WERI-Rb-1 (cell line): ENCODE results near the gene ITGA2.

Experiments
- DNase-seq: peaks from one replicate; pipeline ENCODE4 v3.0.0-alpha.2; 2020
- H3K27ac ChIP-seq: fragments of 250-450 bp; sonication (Bioruptor Pico); 2 replicates; pipeline ENCODE4 v1.5.1; 2020; ENCODE audit warnings: mild to moderate bottlenecking, moderate library complexity
- H3K27me3 ChIP-seq: fragments of 250-450 bp; sonication (Bioruptor Pico); 2 replicates; pipeline ENCODE4 v1.5.1; 2021; ENCODE audit warnings: mild to moderate bottlenecking, low read depth, moderate library complexity; ENCODE audit not compliant: insufficient read depth, severe bottlenecking
- H3K36me3 ChIP-seq: fragments of 250-450 bp; sonication (Bioruptor Pico); 2 replicates; pipeline ENCODE4 v1.5.1; 2020; ENCODE audit warnings: mild to moderate bottlenecking, moderate library complexity
- H3K4me3 ChIP-seq: 2 replicates; pipeline ENCODE4 v1.5.1; 2011; ENCODE audit warnings: low read depth, mild to moderate bottlenecking, control low read depth, low read length
- H3K9me3 ChIP-seq: fragments of 250-450 bp; sonication (Bioruptor Pico); 2 replicates; pipeline ENCODE4 v1.5.1; 2021; ENCODE audit warnings: mild to moderate bottlenecking, moderate library complexity; ENCODE audit not compliant: severe bottlenecking
- TF ChIP-seq, protein P1 (sequence below): IDR thresholded peaks from 2 replicates; pipeline ENCODE4 v1.5.1; 2011; ENCODE audit warnings: low read depth, mild to moderate bottlenecking, control low read depth, inconsistent platforms, low read length

The ITGA2 gene

GRCh38 chr5:52997424-52997823 is 8.3 kb downstream of the ITGA2 start:
- no peaks in the 10 kb centered on the region for H3K9me3 ChIP-seq
- DNase-seq: no peak
- no peaks in the 10 kb centered on the region for H3K36me3 ChIP-seq
- TF ChIP-seq, protein P1, sequence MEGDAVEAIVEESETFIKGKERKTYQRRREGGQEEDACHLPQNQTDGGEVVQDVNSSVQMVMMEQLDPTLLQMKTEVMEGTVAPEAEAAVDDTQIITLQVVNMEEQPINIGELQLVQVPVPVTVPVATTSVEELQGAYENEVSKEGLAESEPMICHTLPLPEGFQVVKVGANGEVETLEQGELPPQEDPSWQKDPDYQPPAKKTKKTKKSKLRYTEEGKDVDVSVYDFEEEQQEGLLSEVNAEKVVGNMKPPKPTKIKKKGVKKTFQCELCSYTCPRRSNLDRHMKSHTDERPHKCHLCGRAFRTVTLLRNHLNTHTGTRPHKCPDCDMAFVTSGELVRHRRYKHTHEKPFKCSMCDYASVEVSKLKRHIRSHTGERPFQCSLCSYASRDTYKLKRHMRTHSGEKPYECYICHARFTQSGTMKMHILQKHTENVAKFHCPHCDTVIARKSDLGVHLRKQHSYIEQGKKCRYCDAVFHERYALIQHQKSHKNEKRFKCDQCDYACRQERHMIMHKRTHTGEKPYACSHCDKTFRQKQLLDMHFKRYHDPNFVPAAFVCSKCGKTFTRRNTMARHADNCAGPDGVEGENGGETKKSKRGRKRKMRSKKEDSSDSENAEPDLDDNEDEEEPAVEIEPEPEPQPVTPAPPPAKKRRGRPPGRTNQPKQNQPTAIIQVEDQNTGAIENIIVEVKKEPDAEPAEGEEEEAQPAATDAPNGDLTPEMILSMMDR: no peak
- no peaks in the 10 kb centered on the region for H3K27me3 ChIP-seq
- no peak overlapping the region for H3K4me3 ChIP-seq
- H3K27ac ChIP-seq: no peak overlapping the region

GRCh38 chr5:52998552-52999313 is 9.6 kb downstream of the ITGA2 start:
- no peak for DNase-seq
- H3K36me3 ChIP-seq: no peaks in the 10 kb centered on the region
- no peaks in the 10 kb centered on the region for H3K27me3 ChIP-seq
- TF ChIP-seq, protein P1: no peak
- no peaks in the 10 kb centered on the region for H3K9me3 ChIP-seq
- no peak overlapping the region for H3K27ac ChIP-seq
- no peak overlapping the region for H3K4me3 ChIP-seq

DNA sequence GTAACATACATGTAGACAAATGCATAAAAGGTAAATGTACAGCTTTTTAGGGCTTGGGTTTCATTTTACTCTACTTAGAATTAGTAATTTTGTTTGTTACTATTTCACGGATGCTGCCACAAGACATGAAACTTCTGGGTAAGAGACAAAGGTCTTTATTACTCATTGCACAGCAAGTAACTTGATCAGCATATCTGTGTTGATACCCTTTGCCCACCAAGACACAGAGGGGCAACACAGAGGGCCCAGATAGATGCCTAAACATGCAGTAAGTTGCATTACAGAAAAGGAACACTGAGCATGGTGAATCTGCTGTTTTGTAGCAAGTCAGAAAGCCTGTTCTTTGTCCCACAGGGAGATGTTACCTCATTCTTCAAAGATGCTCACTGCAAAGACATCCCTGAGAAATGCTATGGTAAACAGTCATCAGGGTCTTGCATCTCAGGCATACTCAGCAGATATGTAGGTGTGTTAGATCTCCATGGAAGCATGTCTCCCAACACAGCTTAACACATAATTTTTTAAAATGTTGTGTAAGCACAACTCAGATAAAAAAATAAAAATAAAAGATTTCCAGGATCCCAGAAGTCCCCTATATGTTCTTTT is 10.3 kb downstream of the ITGA2 start:
- Histone ChIP-seq H3K36me3 (no peaks in the 10 kb centered on the region), H3K27me3 (no peaks in the 10 kb centered on the region), H3K4me3 (no peak overlapping the region), H3K9me3 (no peaks in the 10 kb centered on the region), H3K27ac (no peak overlapping the region)
- TF ChIP-seq, protein P1: no peak
- DNase-seq: no peak

DNA sequence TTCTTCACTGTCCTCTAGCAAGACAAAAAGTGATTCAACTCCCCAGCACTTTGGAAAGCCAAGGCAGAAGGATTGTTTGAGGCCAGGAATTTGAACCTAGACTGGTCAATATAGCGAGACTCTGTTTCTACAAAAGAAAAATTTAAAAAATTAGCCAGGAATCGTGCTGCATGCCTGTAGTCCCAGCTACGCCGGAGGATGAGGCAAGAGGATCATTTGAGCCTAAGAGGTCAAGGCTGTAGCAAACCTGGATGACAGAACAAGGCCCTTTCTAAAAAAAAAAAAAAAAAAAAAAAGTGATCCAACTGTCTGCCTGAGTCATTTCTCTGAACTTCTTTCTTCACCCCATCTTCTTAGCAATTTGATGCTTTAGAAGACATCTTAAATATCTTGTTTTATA is 12.4 kb downstream of the ITGA2 start:
- no peak for DNase-seq
- no peaks in the 10 kb centered on the region for H3K27me3 ChIP-seq
- no peaks in the 10 kb centered on the region for H3K36me3 ChIP-seq
- no peak overlapping the region for H3K4me3 ChIP-seq
- no peak overlapping the region for H3K27ac ChIP-seq
- H3K9me3 ChIP-seq: no peaks in the 10 kb centered on the region
- TF ChIP-seq, protein P1: no peak

DNA sequence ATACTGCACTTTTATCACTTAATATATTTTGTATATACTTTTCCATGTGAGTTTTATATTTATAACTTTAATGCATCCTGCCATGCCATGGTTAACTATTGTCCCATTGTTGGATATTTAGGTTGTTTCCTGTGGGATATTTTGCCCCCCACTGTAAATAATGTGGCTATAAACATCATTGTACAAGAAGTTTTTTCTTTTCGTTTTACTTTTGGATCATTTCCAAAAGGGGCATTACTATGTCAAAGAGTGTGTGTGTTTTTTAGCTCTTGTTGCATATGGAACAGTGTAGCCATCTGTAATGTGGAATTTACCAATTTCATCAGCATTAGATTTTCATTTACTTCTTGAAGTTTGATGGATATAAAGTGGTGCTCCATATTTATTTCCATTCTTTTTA is 13.3 kb downstream of the ITGA2 start:
- TF ChIP-seq, protein P1: no peak
- DNase-seq: no peak
- Histone ChIP-seq H3K4me3 (no peak overlapping the region), H3K27me3 (no peaks in the 10 kb centered on the region), H3K9me3 (no peaks in the 10 kb centered on the region), H3K27ac (no peak overlapping the region), H3K36me3 (no peaks in the 10 kb centered on the region)

- H3K27me3 ChIP-seq: no peaks in the 10 kb centered on the region
- no peaks in the 10 kb centered on the region for H3K36me3 ChIP-seq
Measured at GRCh38 chr5:53003144-53003543, 14.0 kb downstream of the ITGA2 start.

More at GRCh38 chr5:53003144-53003543, 14.0 kb downstream of the ITGA2 start:
- Histone ChIP-seq H3K27ac (no peak overlapping the region), H3K4me3 (no peak overlapping the region), H3K9me3 (no peaks in the 10 kb centered on the region)
- TF ChIP-seq, protein P1: no peak
- no peak for DNase-seq
